Endodermal cell (in vitro differentiated cells): ENCODE measurements around the gene SMTN. TPM values are rescaled to one million over a fixed set of nuclear protein-coding genes. Genes with fewer than 3 reads are reported as not detected.

Source experiments
- DNase-seq: peaks from one replicate; pipeline ENCODE4 v3.0.0-alpha.2; 2017
- H3K27ac ChIP-seq: 2 replicates; pipeline ENCODE4 v1.5.1; 2013; ENCODE audit warnings: mild to moderate bottlenecking, low read depth, low read length, moderate library complexity
- H3K27me3 ChIP-seq: 2 replicates; pipeline ENCODE4 v1.6.1; 2013; ENCODE audit warnings: mild to moderate bottlenecking, low read length, moderate library complexity; ENCODE audit not compliant: insufficient read depth, control insufficient read depth, poor library complexity, severe bottlenecking
- H3K36me3 ChIP-seq: 2 replicates; pipeline ENCODE4 v1.7.0; 2013; ENCODE audit warnings: mild to moderate bottlenecking, low read length, moderate library complexity; ENCODE audit not compliant: control insufficient read depth, insufficient read depth
- H3K4me1 ChIP-seq: one replicate; pipeline ENCODE4 v1.7.0; 2013; ENCODE audit warnings: low read length; ENCODE audit not compliant: control insufficient read depth, insufficient read depth
- H3K4me3 ChIP-seq: 2 replicates; pipeline ENCODE4 v1.5.1; 2013; ENCODE audit warnings: mild to moderate bottlenecking, low read length, moderate library complexity
- H3K9ac ChIP-seq: 2 replicates; pipeline ENCODE4 v1.6.1; 2013; ENCODE audit warnings: mild to moderate bottlenecking, low read length, moderate library complexity; ENCODE audit not compliant: poor library complexity, severe bottlenecking; ENCODE audit errors: extremely low read depth
- H3K9me3 ChIP-seq: 2 replicates; pipeline ENCODE4 v1.6.1; 2013; ENCODE audit warnings: mild to moderate bottlenecking, low read length, moderate library complexity; ENCODE audit not compliant: control insufficient read depth
- H3K27ac Mint-ChIP-seq: 2 replicates; pipeline ENCODE4 v1.8.0; 2020; ENCODE audit warnings: mixed read lengths
- H3K27me3 Mint-ChIP-seq: 2 replicates; pipeline ENCODE4 v1.8.0; 2021; ENCODE audit warnings: mild to moderate bottlenecking, mixed read lengths; ENCODE audit not compliant: insufficient read depth
- H3K36me3 Mint-ChIP-seq: 2 replicates; pipeline ENCODE4 v1.8.0; 2020; ENCODE audit warnings: low read depth, mixed read lengths
- H3K4me1 Mint-ChIP-seq: 2 replicates; pipeline ENCODE4 v1.8.0; 2020; ENCODE audit warnings: mixed read lengths
- H3K4me3 Mint-ChIP-seq: 2 replicates; pipeline ENCODE4 v1.8.0; 2020; ENCODE audit warnings: mild to moderate bottlenecking, moderate library complexity, mixed read lengths
- H3K9me3 Mint-ChIP-seq: 2 replicates; pipeline ENCODE4 v1.8.0; 2020; ENCODE audit warnings: mild to moderate bottlenecking, mixed read lengths
- CTCF ChIP-seq: fragments of 200-600 bp; sonication (generic); conservative IDR thresholded peaks from 2 replicates; pipeline ENCODE4 v1.5.0; 2021; ENCODE audit warnings: antibody characterized with exemption, mild to moderate bottlenecking
- WGBS, 2 experiments: methylation state at CpG; one replicate each; pipeline versions ENCODE4 v1.1.5 to v1.1.7; 2013; ENCODE audit warnings: missing lambda C conversion rate in 2 of 2, mixed read lengths in 1 of 2; ENCODE audit not compliant: insufficient coverage in 1 of 2, insufficient read length in 1 of 2; 5-methylcytosine and 5-hydroxymethylcytosine counted together
- total RNA-seq, 2 donors: library from RNA; stranded (reverse); fragmentation: NEBNext Ultra II Directional in 1 of 2; extraction: Animal tissue kit (Norgen Biotek cat#: 25700) in 1 of 2; gene quantifications; 2 replicates in 1 of 2; 3 replicates in 1 of 2; pipeline ENCODE4 v1.2.1, GENCODE V29; 2021

SMTN gene
- total RNA-seq, 2 donors from 2014 or later: 23.6 to 35.8 TPM

GRCh38 chr22:31142285-31142684 is 61.2 kb downstream of the SMTN start:
- Histone ChIP-seq H3K4me3 (no peak overlapping the region), H3K36me3 (no peaks in the 10 kb centered on the region), H3K27me3 (no peaks in the 10 kb centered on the region), H3K9me3 (peaks cover 16% of the 10 kb centered on the region), H3K27ac (no peak overlapping the region), H3K4me1 (no peaks in the 10 kb centered on the region), H3K9ac (no peak overlapping the region)
- Mint-ChIP-seq H3K4me3 (no peak overlapping the region), H3K36me3 (no peaks in the 10 kb centered on the region), H3K9me3 (peaks cover 22% of the 10 kb centered on the region), H3K27ac (no peak overlapping the region), H3K4me1 (peaks cover 7% of the 10 kb centered on the region), H3K27me3 (peaks cover 18% of the 10 kb centered on the region)
- no peak for TF ChIP-seq CTCF
- DNase-seq: peak; percentile 43
- WGBS, 2 experiments: 90 to 92% methylated on average over 2 to 4 of the region's 4 CpGs

DNA sequence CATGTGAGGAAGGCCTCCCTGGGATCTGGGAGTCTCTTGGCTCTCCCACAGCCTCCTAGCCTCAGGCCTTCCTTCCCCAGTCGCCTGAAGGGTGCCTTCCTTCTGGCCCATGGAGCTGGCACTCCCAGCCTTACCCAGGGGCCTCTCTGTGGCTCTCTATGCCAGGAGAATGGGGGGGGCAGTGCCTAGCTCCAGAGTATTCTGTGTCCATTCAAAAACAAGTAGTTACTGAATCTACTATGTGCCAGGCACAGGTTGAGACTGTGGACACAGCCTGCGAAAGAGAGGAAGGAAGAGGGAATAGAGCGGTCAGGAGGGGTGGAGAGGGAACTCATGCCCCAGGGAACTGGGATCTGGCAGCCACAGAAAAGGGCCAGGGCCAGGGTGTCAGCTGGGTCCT is 61.9 kb downstream of the SMTN start:
- DNase-seq: no peak
- H3K27me3 Mint-ChIP-seq: peaks cover 18% of the 10 kb centered on the region
- Histone ChIP-seq H3K9ac (no peak overlapping the region), H3K9me3 (peaks cover 21% of the 10 kb centered on the region), H3K27me3 (no peaks in the 10 kb centered on the region), H3K27ac (no peak overlapping the region), H3K4me3 (no peak overlapping the region), H3K36me3 (no peaks in the 10 kb centered on the region), H3K4me1 (no peaks in the 10 kb centered on the region)
- H3K27ac Mint-ChIP-seq: peak overlapping the region; percentile 75
- peaks cover 28% of the 10 kb centered on the region for H3K9me3 Mint-ChIP-seq
- no peak for TF ChIP-seq CTCF
- H3K4me1 Mint-ChIP-seq: peaks cover 7% of the 10 kb centered on the region
- no peaks in the 10 kb centered on the region for H3K36me3 Mint-ChIP-seq
- WGBS, 2 experiments: 77 to 92% methylated on average over 2 to 3 of the region's 3 CpGs
- H3K4me3 Mint-ChIP-seq: no peak overlapping the region

DNA sequence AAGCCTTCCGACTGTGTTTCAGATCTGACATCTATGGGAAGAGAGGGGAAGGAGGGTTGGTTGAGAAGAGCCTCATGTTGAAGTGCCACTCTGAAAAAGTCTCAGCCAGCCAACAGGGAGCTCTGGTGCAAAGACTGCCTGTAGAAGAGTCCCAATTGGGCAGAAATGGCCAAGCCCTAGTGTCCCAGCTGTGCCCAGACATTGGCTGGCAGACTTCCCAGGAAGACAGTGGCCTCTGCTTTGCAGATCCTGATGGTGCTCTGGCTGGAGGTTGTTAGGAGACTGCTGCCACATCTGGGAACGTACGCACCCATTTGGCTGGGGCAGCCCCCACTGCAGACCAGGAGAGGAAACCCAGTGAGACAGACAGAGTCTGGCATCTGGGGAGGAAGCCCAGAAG is 62.4 kb downstream of the SMTN start:
- WGBS, 2 experiments: 93 to 95% methylated on average over 3 of the region's 3 CpGs
- Histone ChIP-seq H3K9me3 (peaks cover 21% of the 10 kb centered on the region), H3K27me3 (no peaks in the 10 kb centered on the region), H3K9ac (no peak overlapping the region), H3K36me3 (no peaks in the 10 kb centered on the region), H3K4me3 (no peak overlapping the region), H3K4me1 (no peaks in the 10 kb centered on the region), H3K27ac (no peak overlapping the region)
- Mint-ChIP-seq H3K27me3 (peaks cover 18% of the 10 kb centered on the region), H3K4me1 (peaks cover 7% of the 10 kb centered on the region), H3K36me3 (no peaks in the 10 kb centered on the region), H3K27ac (no peak overlapping the region), H3K4me3 (no peak overlapping the region), H3K9me3 (peaks cover 28% of the 10 kb centered on the region)
- peak; percentile 25 for DNase-seq
- no peak for TF ChIP-seq CTCF
